ENCODE measurements around the gene FBXW12.

- TF ChIP-seq EZH2phosphoT487 (IDR thresholded peaks at IDR 0.05; ENCODE audit: insufficient read depth, low read depth), result no peak
- no peak for TF ChIP-seq EZH2 (IDR thresholded peaks at IDR 0.05; ENCODE audit: insufficient read depth, poor library complexity, severe bottlenecking)
Measured at GRCh38 chr3:48364840-48365239, 7.2 kb upstream of the FBXW12 start.
